Fibroblast of skin of scalp (primary cell): ENCODE data around the gene ZFHX2.

Experiments used
- DNase-seq: peaks from one replicate; pipeline ENCODE4 v3.0.0-alpha.2; 2013

ZFHX2 gene

GRCh38 chr14:23559010-23559925 lies 7.7 kb upstream of the ZFHX2 start:
- peak; percentile 67 for DNase-seq

GRCh38 chr14:23558346-23559009 lies 6.9 kb upstream of the ZFHX2 start:
- no peak for DNase-seq

DNA sequence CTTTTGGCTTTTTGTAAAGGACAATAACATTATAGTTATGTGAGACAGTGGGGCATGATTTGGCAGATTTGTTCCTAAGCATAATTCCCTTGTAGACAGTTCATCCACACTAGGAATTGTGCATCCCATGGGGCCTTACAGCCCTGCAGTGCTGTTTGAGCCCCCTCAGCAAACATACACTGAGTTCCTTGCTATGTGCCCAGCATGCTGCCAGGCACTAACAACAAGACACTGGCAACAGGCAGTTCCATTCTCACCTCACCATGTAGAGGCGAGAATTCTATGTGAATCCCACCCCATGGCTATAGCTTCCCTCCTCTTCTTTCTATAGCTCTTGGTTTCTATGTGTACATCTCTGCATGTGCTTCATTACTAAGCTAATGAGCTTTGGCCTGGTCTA lies 6.4 kb upstream of the ZFHX2 start:
- no peak for DNase-seq

GRCh38 chr14:23557521-23557920 lies 6.0 kb upstream of the ZFHX2 start:
- no peak for DNase-seq

DNA sequence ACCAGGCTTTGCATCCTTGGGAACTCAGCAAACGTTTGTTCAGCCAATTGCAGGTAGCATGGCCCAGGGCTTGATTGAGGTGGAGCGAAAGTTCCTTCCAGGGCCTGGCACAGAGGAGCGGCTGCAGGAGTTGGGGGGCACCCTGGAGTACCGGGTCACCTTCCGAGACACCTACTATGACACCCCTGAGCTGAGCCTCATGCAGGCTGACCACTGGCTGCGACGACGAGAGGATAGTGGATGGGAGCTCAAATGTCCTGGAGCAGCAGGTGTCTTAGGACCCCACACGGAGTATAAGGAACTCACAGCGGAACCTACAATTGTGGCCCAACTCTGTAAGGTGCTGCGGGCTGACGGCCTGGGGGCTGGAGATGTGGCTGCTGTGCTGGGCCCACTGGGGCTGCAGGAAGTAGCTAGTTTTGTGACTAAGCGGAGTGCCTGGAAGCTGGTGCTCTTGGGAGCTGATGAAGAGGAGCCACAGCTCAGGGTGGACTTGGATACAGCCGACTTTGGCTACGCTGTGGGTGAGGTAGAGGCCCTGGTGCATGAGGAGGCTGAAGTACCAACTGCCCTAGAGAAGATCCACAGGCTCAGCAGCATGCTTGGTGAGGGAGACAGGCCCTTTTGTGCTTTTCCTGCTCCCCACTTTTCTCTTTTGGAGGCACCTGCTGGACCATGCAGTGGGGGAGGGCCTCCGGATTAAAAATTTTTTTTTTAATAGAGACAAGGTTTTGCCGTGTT lies 5.3 kb upstream of the ZFHX2 start:
- DNase-seq = no peak

- DNase-seq = peak; percentile 89
These were observed 4.5 kb upstream of the ZFHX2 start, which contains the start of gene THTPA for GRCh38 chr14:23555882-23556699. THTPA (plus strand) TSS chr14:23556271; CDS start chr14:23556758, 487 bp downstream.

DNA sequence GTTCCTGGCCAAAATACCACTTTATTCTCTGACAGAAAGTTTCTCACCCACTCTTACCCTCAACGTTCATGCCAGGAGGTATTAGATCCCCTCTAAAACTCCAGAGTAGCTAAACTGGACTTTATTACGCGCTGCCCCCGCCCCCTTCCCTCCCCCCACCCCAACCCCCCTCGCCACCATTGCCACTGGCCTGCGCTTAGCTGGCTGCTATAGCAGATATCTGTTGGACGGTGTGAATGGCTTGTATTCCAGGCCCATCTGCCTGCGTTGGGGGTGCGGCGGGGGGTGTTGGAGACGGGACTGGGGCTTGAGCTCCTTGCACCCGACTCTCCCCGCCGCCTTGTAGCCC lies 3.9 kb upstream of the ZFHX2 start:
- no peak for DNase-seq

DNA sequence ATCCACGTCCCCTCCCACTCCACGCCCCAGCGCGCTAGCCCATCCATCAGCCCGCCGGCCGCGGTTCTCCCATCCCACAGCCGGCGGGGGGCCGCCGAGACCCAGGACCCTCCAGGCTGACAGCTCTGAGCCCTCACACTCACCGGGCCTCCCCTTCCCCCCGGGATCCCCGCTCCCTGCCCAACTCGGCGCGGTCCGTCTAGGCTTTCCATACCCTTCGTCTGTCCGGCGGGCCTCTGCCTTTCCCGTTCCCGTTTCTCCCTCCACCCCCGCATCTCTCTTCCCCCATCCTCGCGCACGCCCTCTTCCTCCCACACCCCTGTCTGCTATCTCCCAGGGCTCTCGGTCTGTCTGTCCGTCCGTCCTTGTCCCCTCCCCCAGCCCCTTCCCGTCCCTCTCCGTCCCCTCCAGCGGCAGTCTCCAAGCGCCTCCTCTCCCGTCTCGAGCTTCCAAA lies 726 bp downstream of the ZFHX2 start:
- DNase-seq = no peak

- no peak for DNase-seq
These were observed 1.3 kb downstream of the ZFHX2 start for GRCh38 chr14:23550131-23550811.

- peak; percentile 93 for DNase-seq
These were observed 2.9 kb downstream of the ZFHX2 start for GRCh38 chr14:23548351-23549318.

DNA sequence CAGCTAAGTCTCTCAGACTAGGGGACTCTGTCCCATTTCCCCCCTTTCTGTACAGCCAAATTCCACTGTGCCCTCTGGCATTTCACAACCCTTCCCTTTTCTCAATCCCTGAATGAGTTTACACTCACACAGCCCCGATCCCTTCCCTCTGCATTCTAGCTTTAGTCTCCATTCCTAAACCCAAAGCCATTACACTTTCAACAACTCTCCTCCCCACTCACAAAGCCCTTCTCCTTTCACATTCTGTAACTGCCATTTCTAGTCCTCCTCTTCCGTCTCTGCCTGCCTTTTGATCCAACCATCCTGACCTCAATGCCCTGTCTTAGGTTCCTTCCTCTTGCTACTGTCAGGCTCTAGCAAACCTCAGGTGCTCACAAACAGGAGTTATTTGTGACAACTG lies 3.6 kb downstream of the ZFHX2 start:
- no peak for DNase-seq

DNA sequence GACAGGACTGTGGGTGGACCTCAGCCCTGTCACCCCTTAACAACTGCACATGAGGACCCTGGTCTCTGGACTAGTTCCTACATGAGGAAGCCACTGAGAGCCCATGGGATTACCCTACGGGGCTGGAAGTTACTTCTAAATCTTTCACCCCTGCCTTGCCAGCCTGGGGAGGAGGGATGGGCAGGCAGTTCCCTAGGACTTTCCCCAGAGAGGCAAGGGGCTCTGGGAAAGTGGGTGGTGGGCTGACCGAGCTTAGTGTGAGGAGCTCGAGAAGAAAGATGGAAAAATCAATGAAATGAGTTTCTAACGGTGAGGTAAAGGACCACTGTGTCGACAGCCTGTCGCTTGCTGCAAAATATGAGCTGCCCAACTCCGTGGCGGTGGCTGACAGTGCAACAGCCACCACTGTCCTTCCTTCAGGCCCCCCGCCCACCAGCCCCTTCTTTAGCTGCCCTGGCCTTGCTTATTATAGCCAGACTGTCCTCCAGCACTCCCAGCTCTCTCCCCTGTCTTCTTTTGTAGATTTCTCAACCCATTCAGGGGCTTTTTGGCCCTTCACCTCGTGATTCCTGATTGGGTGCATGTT lies 5.0 kb downstream of the ZFHX2 start:
- DNase-seq = no peak

GRCh38 chr14:23545740-23546365 lies 5.7 kb downstream of the ZFHX2 start:
- no peak for DNase-seq

GRCh38 chr14:23544511-23545447 lies 6.8 kb downstream of the ZFHX2 start:
- no peak for DNase-seq

DNA sequence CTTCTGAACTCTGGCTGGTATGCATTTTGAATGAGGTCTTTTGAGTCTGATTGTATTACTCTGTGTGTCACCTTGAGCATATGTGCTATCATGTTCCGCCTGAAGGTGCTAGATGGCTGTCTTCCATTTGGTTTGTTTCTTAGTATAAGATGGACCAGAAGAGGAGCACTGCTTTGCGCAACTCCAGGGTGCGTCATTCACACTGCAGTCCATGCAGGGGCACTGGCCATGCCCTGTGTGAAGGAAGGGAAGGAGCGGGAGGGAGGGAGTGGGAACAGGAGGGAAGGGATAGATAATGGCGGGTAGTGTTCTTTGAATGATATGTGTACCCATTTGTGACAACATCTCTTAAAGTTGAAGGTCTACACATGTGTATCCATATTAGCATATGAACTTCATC lies 8.2 kb downstream of the ZFHX2 start:
- no peak for DNase-seq

GRCh38 chr14:23542261-23542660 lies 9.3 kb downstream of the ZFHX2 start:
- no peak for DNase-seq

- no peak for DNase-seq
These were observed 11.5 kb downstream of the ZFHX2 start for GRCh38 chr14:23540141-23540469.
